Suprapubic skin (tissue), 4 donors: ENCODE results near the gene HMGCS2. TPM values are rescaled to one million over a fixed set of nuclear protein-coding genes. Genes with fewer than 3 reads are reported as not detected.

Experiments used
- DNase-seq, 2 donors: peaks; one replicate each; pipeline ENCODE4 v3.0.0-alpha.2; 2019; ENCODE audit warnings: low spot score in 2 of 2
- H3K27ac ChIP-seq: fragments of 200-600 bp; sonication (generic); one replicate; pipeline ENCODE4 v1.5.1; 2019
- H3K27me3 ChIP-seq: fragments of 200-600 bp; sonication (generic); one replicate; pipeline ENCODE4 v1.5.1; 2019
- H3K36me3 ChIP-seq: fragments of 200-600 bp; sonication (generic); one replicate; pipeline ENCODE4 v1.5.1; 2019
- H3K4me1 ChIP-seq: fragments of 200-600 bp; sonication (generic); one replicate; pipeline ENCODE4 v1.5.1; 2019
- H3K4me3 ChIP-seq: fragments of 200-600 bp; sonication (generic); one replicate; pipeline ENCODE4 v1.5.1; 2019; ENCODE audit warnings: mild to moderate bottlenecking
- H3K9me3 ChIP-seq: fragments of 200-600 bp; sonication (generic); one replicate; pipeline ENCODE4 v1.5.1; 2019
- CTCF ChIP-seq, 2 donors: fragments of 200-600 bp in 1 of 2; fragments of 450-650 bp in 1 of 2; sonication (generic) in 1 of 2; IDR thresholded peaks; one replicate each; pipeline ENCODE4 v1.5.1; 2016 to 2019; ENCODE audit warnings: antibody characterized with exemption in 2 of 2, mild to moderate bottlenecking in 1 of 2, moderate library complexity in 1 of 2
- EP300 ChIP-seq: sonication (generic); formaldehyde crosslinking; IDR thresholded peaks from one replicate; pipeline ENCODE4 v1.6.1; 2017; ENCODE audit warnings: antibody characterized with exemption
- POLR2A ChIP-seq, 2 donors: fragments of 450-650 bp; IDR thresholded peaks; one replicate each; pipeline ENCODE4 v1.6.1; 2017; ENCODE audit warnings: antibody characterized with exemption in 2 of 2, mild to moderate bottlenecking in 2 of 2, moderate library complexity in 2 of 2
- POLR2AphosphoS5 ChIP-seq, 3 donors: sonication (generic); formaldehyde crosslinking; IDR thresholded peaks; one replicate each; pipeline ENCODE4 v1.6.1; 2017; ENCODE audit warnings: antibody characterized with exemption in 3 of 3
- WGBS: methylation state at CpG from one replicate; pipeline ENCODE4 v1.1.5; 2018; 5-methylcytosine and 5-hydroxymethylcytosine counted together
- total RNA-seq, 4 donors: library from RNA; depleted of rRNA; stranded (reverse); fragments of >200 nt; gene quantifications; one replicate each; pipeline ENCODE4 v1.1.0, GENCODE V29; 2016

The HMGCS2 gene
- total RNA-seq: 100 to 1,000 TPM in 1 of 4 donors, 10 to 100 TPM in 3; 20.9 to 389 (median 33.5) TPM

DNA sequence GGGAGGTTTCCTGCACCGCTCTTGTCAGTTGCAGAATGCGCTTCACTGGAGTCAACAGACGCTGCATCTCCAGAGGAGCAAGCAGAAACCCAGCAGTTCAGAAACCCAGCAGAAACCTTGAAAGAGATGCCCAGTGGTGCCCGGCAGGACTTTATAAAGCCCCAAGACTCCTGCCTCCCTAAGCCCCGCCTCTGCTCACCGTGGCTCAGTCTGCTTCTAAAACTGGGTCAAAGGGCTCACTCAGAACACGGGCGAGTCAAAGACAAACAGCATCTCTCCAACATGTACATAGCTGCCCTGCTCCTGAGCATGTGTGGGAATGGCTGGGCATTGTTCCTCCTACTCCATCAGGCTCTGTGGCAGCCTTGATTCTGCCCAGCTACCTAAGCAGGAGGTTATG, at the start of gene HMGCS2:
TSS of gene HMGCS2 (minus strand) at position 128 of the 400 bp plus-strand sequence. CDS start at position 67, 61 bp downstream.
- no peak within 1 kb of the TSS for H3K27ac ChIP-seq
- 38% methylated on average over 7 of the region's 8 CpGs for WGBS
- H3K36me3 ChIP-seq: no peaks in the 10 kb centered on the region
- H3K4me3 ChIP-seq: no peak within 1 kb of the TSS
- H3K27me3 ChIP-seq: no peaks in the 10 kb centered on the region
- TF ChIP-seq POLR2A (IDR thresholded peaks at IDR 0.05) (no peak), EP300 (no peak), POLR2AphosphoS5 (IDR thresholded peaks at IDR 0.05) (no peak), CTCF (IDR thresholded peaks at IDR 0.05) (no peak)
- no peaks in the 10 kb centered on the region for H3K9me3 ChIP-seq
- DNase-seq: no peak
- peaks cover 45% of the 10 kb centered on the region for H3K4me1 ChIP-seq

- TF ChIP-seq POLR2A (IDR thresholded peaks at IDR 0.05): no peak
- no peak for TF ChIP-seq CTCF (IDR thresholded peaks at IDR 0.05)
- no peak for TF ChIP-seq EP300
- TF ChIP-seq POLR2AphosphoS5 (IDR thresholded peaks at IDR 0.05): no peak
- H3K9me3 ChIP-seq: no peaks in the 10 kb centered on the region
- no peak overlapping the region for H3K4me3 ChIP-seq
- H3K4me1 ChIP-seq: no peaks in the 10 kb centered on the region
- H3K36me3 ChIP-seq: no peaks in the 10 kb centered on the region
- WGBS: 82% methylated on average over 2 of the region's 2 CpGs
- DNase-seq: no peak
- H3K27me3 ChIP-seq: peaks cover 12% of the 10 kb centered on the region
- H3K27ac ChIP-seq: no peak overlapping the region
Observed at GRCh38 chr1:119818181-119818580, 49.5 kb upstream of the HMGCS2 start.

- Histone ChIP-seq H3K9me3 (no peaks in the 10 kb centered on the region), H3K4me3 (no peak overlapping the region), H3K4me1 (no peaks in the 10 kb centered on the region), H3K36me3 (no peaks in the 10 kb centered on the region), H3K27ac (no peak overlapping the region), H3K27me3 (no peaks in the 10 kb centered on the region)
- WGBS: 71% methylated on average over 2 of the region's 2 CpGs
- no peak for DNase-seq
- no peak for TF ChIP-seq POLR2AphosphoS5 (IDR thresholded peaks at IDR 0.05)
- TF ChIP-seq CTCF (IDR thresholded peaks at IDR 0.05): no peak
- TF ChIP-seq EP300: no peak
- no peak for TF ChIP-seq POLR2A (IDR thresholded peaks at IDR 0.05)
Observed at GRCh38 chr1:119816407-119816806, 47.7 kb upstream of the HMGCS2 start.

- no peak overlapping the region for H3K4me3 ChIP-seq
- 75% methylated on average over 7 of the region's 7 CpGs for WGBS
- H3K27me3 ChIP-seq: no peaks in the 10 kb centered on the region
- no peaks in the 10 kb centered on the region for H3K9me3 ChIP-seq
- H3K27ac ChIP-seq: no peak overlapping the region
- H3K36me3 ChIP-seq: no peaks in the 10 kb centered on the region
- no peak for DNase-seq
- no peaks in the 10 kb centered on the region for H3K4me1 ChIP-seq
- TF ChIP-seq EP300 (no peak), POLR2AphosphoS5 (IDR thresholded peaks at IDR 0.05) (no peak), POLR2A (IDR thresholded peaks at IDR 0.05) (no peak), CTCF (IDR thresholded peaks at IDR 0.05) (no peak)
Observed at GRCh38 chr1:119815928-119816327, 47.2 kb upstream of the HMGCS2 start.

GRCh38 chr1:119815361-119815760, 46.7 kb upstream of the HMGCS2 start:
- DNase-seq: no peak
- H3K36me3 ChIP-seq: no peaks in the 10 kb centered on the region
- no peaks in the 10 kb centered on the region for H3K9me3 ChIP-seq
- no peak overlapping the region for H3K27ac ChIP-seq
- 84% methylated on average over 3 of the region's 3 CpGs for WGBS
- H3K4me3 ChIP-seq: no peak overlapping the region
- H3K4me1 ChIP-seq: no peaks in the 10 kb centered on the region
- H3K27me3 ChIP-seq: no peaks in the 10 kb centered on the region
- no peak for TF ChIP-seq POLR2AphosphoS5 (IDR thresholded peaks at IDR 0.05)
- no peak for TF ChIP-seq POLR2A (IDR thresholded peaks at IDR 0.05)
- no peak for TF ChIP-seq EP300
- no peak for TF ChIP-seq CTCF (IDR thresholded peaks at IDR 0.05)
